Fibroblast of skin of back (primary cell): Measurements from ENCODE around the gene MGST1. TPM values are rescaled to one million over a fixed set of nuclear protein-coding genes. Genes with fewer than 3 reads are reported as not detected.

ENCODE experiments used
- DNase-seq: peaks from one replicate; pipeline ENCODE4 v3.0.0-alpha.2; 2013
- polyA plus RNA-seq, 2 experiments: library from polyadenylated mRNA; unstranded; fragments of 120-200 nt; gene quantifications; one replicate each; pipeline ENCODE4 v1.2.1, GENCODE V29; 2013; ENCODE audit not compliant: insufficient read length in 2 of 2

Gene MGST1, protein sequence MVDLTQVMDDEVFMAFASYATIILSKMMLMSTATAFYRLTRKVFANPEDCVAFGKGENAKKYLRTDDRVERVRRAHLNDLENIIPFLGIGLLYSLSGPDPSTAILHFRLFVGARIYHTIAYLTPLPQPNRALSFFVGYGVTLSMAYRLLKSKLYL
- 19.7 TPM for polyA plus RNA-seq (2013, experiment 1 of 2; ENCODE audit: insufficient read length)
- 14.1 TPM for polyA plus RNA-seq (2013, experiment 2 of 2; ENCODE audit: insufficient read length)

- DNase-seq: peak; percentile 38
Observed at GRCh38 chr12:16347391-16348298, at the start of gene MGST1. Gene MGST1, plus strand, starts transcription at chr12:16347645. Its CDS starts 6,608 bp downstream, at chr12:16354253.

DNA sequence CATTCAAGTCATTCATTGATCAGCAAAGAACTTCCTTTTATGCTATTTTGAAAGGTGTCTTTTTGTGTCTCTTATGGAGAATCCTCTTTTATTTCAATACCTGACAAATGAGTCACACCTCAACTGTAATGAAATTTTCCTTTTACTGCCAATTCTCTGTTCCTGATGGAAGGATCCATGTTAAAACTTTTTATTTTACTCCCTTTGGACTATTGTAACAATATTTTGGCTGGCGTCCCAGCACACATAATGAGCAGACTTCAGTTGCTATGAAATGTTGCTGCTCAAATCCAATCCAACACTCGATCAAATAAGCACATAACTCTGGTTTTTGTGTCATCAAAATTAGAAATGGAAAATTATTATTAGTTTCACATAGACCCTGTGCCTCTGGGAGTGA lies 48.0 kb upstream of the MGST1 start:
- no peak for DNase-seq

DNA sequence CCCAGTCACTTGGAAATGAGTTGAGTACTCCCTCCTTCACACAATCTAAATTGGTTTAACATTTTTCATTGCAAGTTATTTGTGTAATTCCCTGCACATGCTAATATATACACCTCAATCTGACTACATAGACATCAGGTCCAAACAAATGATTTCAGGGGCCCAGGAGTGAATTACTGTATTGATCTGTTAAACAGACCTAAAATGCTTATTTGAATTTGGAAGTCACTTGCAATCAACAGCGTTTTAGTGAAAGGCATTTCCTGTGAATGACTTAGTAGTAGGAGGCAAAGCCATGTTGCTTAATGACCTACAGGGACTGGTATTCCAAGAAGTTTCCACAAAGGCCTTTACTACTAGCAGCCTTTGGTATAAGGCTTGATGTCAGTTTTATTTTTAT lies 47.3 kb upstream of the MGST1 start:
- DNase-seq: peak; percentile 35

- no peak for DNase-seq
Observed at GRCh38 chr12:16300736-16301135, 46.7 kb upstream of the MGST1 start.

GRCh38 chr12:16303939-16304338 lies 43.5 kb upstream of the MGST1 start:
- no peak for DNase-seq

GRCh38 chr12:16307856-16308475 lies 39.5 kb upstream of the MGST1 start:
- no peak for DNase-seq

DNA sequence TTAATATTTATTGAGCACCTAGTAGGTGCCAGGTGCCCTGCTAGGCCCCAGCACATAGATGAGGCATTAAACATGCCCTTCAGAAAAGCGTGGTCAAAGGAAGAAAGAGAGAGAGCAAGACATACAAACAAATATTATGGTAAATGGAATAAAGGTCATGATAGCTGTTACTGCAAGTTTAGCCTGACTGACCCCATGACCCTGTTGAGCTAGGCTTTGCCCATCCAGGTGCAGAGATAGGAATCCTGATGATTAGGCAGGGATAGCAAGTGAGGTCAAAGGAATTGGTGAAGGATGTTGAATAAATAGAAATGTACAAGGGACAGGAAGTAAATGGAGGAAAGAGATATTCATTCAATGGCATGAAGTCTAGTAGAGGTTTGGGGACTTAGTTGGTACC lies 36.5 kb upstream of the MGST1 start:
- DNase-seq: no peak

- peak; percentile 57 for DNase-seq
Observed at GRCh38 chr12:16323010-16323409, 24.4 kb upstream of the MGST1 start.

GRCh38 chr12:16323638-16324037 lies 23.8 kb upstream of the MGST1 start:
- DNase-seq: no peak

DNA sequence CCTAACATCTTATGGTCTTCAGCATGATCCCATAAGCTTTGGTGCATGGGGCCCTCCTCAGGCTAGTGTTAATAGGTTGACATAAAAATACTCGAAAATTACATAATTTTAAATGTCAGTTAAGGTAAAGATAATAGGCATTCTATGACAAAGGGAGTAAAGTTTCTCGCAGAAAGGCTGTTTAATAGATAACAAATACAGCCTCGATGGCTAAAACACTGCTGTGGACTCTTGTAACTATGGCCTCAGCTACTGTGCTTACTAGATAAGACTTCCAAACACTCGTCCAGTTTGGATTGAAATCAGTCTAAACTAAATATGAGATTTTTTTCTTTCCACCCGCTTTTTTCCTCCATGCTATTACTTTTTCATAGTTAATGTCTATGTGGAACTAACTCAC lies 23.2 kb upstream of the MGST1 start:
- no peak for DNase-seq

GRCh38 chr12:16324772-16325171 lies 22.7 kb upstream of the MGST1 start:
- DNase-seq: no peak

DNA sequence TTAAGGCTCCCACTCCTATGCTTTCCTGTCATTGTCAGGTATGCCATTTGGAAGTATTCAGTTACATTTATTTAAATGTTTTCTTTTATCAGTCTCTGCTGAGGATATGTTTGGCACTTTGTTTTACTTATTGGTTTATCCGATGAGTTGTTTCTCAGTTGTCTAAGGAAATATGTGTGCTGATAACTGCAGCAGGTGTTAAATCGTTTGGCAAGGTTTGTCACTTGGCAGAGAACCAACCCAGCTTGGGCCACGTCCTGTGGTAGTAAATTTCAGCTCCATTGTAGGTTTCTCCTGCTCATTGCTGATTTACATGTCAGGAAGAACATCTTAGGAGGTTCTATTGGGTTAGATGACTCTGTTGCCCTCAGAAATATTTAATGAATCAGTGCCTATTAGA lies 22.0 kb upstream of the MGST1 start:
- DNase-seq: no peak

DNA sequence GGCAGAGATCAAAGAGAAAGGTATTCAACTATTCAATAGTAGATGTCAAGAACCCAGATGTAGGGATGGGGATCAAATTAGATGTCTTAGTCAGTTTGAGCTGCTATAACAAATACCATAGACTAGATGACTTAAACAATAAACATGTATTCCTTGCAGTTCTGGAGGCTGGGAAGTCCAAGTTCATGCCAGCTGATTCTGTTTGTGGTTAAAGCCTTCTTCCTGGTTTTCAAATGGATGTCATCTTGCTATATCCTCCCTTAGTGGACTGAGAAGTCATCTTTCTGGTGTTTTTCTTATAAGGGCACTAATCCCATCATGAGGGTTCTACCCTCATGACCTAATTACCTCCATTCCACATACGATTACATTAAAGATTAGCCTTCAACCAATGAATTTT lies 19.5 kb upstream of the MGST1 start:
- no peak for DNase-seq

DNA sequence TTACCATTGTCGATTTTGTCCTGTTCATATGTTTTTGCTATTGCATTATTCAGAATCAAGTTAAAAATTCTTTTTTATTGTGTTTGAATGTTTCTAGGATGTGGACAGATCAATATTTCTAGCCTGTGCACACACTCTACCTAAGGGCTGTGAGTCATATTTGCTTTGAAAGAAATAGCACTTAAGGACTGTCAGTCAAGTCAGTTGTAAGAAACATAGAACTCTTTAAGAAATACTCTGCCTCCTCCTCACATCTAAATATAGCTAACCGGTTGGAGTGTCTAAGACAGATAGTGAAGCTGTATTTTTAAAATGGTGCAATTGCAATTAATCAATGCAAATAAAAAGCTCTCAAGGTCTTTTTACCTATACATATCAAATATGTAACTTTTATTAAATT lies 17.9 kb upstream of the MGST1 start:
- DNase-seq: no peak

GRCh38 chr12:16330560-16330959 lies 16.9 kb upstream of the MGST1 start:
- no peak for DNase-seq

DNA sequence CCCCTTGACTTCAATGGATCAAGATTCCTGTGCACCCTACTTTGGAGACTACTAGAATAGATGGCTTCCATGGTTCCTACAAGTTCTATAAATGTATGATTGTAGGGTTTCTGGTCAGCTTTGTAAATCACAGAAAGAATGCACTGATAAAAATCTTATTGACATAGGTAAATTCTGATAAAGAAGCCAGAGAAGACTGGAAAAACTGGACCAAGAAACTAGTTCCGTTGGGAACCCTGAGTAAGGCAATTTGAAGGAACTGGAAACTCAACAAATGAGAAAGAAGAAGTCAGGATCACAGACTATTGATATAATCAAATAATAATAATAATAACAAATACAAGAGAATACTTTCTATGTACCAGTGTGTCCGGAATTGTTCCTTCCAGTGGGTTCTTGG lies 15.4 kb upstream of the MGST1 start:
- DNase-seq: no peak

DNA sequence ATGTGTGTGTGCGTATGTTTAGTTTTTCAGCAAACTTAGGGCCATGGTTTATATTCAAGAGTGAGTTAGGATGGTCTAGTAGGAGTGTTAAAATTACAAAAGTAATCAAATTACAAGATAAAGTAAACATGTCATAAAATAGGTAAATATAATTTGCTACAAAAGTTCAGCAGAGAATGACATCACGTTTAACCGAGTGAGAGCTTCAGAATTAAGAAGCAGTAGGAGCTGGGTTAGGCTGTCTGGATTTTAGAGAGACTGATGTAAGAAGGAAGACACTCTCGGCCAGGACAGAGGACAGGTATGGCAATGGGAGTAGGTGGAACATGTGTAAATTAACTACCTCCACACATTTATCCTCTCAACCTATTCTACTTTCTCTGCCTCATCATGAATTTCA lies 11.6 kb upstream of the MGST1 start:
- no peak for DNase-seq

- no peak for DNase-seq
Observed at GRCh38 chr12:16344269-16344668, 3.2 kb upstream of the MGST1 start.

- no peak for DNase-seq
Observed at GRCh38 chr12:16345105-16345504, 2.3 kb upstream of the MGST1 start.

GRCh38 chr12:16346958-16347357 lies 487 bp upstream of the MGST1 start:
- no peak for DNase-seq

- no peak for DNase-seq
Observed at GRCh38 chr12:16348435-16349130, 1.1 kb downstream of the MGST1 start.

DNA sequence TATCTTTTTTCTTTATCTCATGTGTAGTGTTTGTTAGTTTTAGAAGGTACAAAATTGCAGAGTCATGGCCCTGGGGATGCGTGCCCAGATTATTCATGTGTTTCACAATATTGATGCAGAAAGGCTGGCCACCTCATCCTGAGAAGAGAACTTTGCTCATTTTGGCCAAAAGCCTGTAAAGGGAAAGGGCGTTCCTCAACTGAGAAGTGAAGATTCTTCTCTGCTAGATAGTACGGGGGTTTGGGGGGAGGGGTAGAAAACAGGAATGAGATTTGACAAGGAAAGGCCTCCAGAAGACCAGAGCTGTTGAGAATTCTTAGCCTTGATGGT lies 1.7 kb downstream of the MGST1 start:
- DNase-seq: peak; percentile 74

DNA sequence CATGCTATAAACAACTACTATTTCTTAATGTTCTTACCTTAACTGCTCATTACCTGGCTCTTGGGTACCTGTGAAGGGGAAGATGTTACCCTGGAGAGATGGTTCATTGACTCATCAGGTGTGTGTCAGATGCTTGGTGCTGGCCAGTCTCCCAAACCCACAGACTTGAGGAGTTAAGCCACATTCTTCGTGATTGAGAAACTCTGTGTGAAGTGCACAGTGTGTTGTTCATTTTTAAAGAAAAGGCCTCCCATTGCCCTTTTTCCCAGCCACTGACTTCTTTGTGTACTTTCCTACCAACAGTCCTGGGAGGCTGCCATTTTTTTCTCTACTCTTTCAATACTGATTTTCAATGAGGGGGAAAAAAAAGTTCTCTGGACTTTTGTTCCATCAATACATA lies 3.2 kb downstream of the MGST1 start:
- peak; percentile 69 for DNase-seq
